ENCODE data around the gene TMSB10. TPM values are rescaled to one million over a fixed set of nuclear protein-coding genes. Genes with fewer than 3 reads are reported as not detected.

TMSB10 gene
- total and polyA plus RNA-seq, 10 donors: 1,416 to 3,827 (median 2,602) TPM

GRCh38 chr2:84939426-84940087, 34.1 kb downstream of the TMSB10 start:
- Histone ChIP-seq H3K9me3 (no peaks in the 10 kb centered on the region), H3K27me3 (replicated peaks in 1 of 7) (no peaks in the 10 kb centered on the region), H3K27ac (peak overlapping the region; percentile 55 to 89 (median 84)), H3K4me1 (peaks cover 6 to 60% (median 34%) of the 10 kb centered on the region in 6 donors), H3K4me3 (peak overlapping the region in 3 of 8 donors; percentile 7 to 53 (median 9)), H3K36me3 (no peaks in the 10 kb centered on the region)
- intact Hi-C loops (cut with DNase I; ENCODE audit: low total_unique reads): no loop called here
- TF ChIP-seq POLR2AphosphoS5 (IDR thresholded peaks at IDR 0.05) (peak in 2 of 3 donors; percentile 59 to 69), CTCF (IDR thresholded peaks at IDR 0.05 in 8 of 11, conservative IDR thresholded peaks at IDR 0.05 in 3 of 11) (no peak)
- peak; percentile 85 for DNase-seq
- 15 to 44% (median 29%) methylated on average over 9 of the region's 9 CpGs for WGBS, 5 donors

- H3K27ac ChIP-seq: peak overlapping the region; percentile 55 to 89 (median 84)
- no peaks in the 10 kb centered on the region for H3K9me3 ChIP-seq
- H3K36me3 ChIP-seq: no peaks in the 10 kb centered on the region
- WGBS, 5 donors: 59 to 67% (median 61%) methylated on average over 3 of the region's 3 CpGs
- H3K4me1 ChIP-seq: peaks cover 6 to 65% (median 35%) of the 10 kb centered on the region in 6 donors
- TF ChIP-seq POLR2A (IDR thresholded peaks at IDR 0.05) (no peak), CTCF (IDR thresholded peaks at IDR 0.05 in 8 of 11, conservative IDR thresholded peaks at IDR 0.05 in 3 of 11) (no peak), POLR2AphosphoS5 (IDR thresholded peaks at IDR 0.05) (no peak)
- intact Hi-C loops (cut with DNase I; ENCODE audit: low total_unique reads): no loop called here
- peak overlapping the region in 3 of 8 donors; percentile 7 to 53 (median 9) for H3K4me3 ChIP-seq
- H3K27me3 ChIP-seq (replicated peaks in 1 of 7): no peaks in the 10 kb centered on the region
- peak; percentile 27 for DNase-seq
Measured at GRCh38 chr2:84940088-84940470, 34.6 kb downstream of the TMSB10 start.

GRCh38 chr2:84940831-84941412, 35.5 kb downstream of the TMSB10 start:
- Histone ChIP-seq H3K36me3 (no peaks in the 10 kb centered on the region), H3K9me3 (no peaks in the 10 kb centered on the region), H3K27ac (peak overlapping the region in 4 of 8 donors; percentile 34 to 85 (median 64)), H3K4me3 (no peak overlapping the region), H3K27me3 (replicated peaks in 1 of 7) (no peaks in the 10 kb centered on the region), H3K4me1 (peaks cover 6 to 74% (median 42%) of the 10 kb centered on the region in 6 donors)
- intact Hi-C loops (cut with DNase I; ENCODE audit: low total_unique reads): no loop called here
- DNase-seq: peak; percentile 30
- no peak for TF ChIP-seq POLR2A (IDR thresholded peaks at IDR 0.05)
- TF ChIP-seq POLR2AphosphoS5 (IDR thresholded peaks at IDR 0.05): no peak
- WGBS, 5 donors: 59 to 88% (median 82%) methylated on average over 3 of the region's 3 CpGs

GRCh38 chr2:84942166-84942565, 36.7 kb downstream of the TMSB10 start:
- intact Hi-C loops (cut with DNase I; ENCODE audit: low total_unique reads): no loop called here
- 92 to 98% (median 94%) methylated on average over 2 of the region's 2 CpGs for WGBS, 5 donors
- TF ChIP-seq POLR2A (IDR thresholded peaks at IDR 0.05): no peak
- no peak for TF ChIP-seq POLR2AphosphoS5 (IDR thresholded peaks at IDR 0.05)
- TF ChIP-seq CTCF (IDR thresholded peaks at IDR 0.05 in 8 of 11, conservative IDR thresholded peaks at IDR 0.05 in 3 of 11): no peak
- Histone ChIP-seq H3K4me1 (peaks cover 6 to 86% (median 51%) of the 10 kb centered on the region in 6 donors), H3K4me3 (no peak overlapping the region), H3K27me3 (replicated peaks in 1 of 7) (no peaks in the 10 kb centered on the region), H3K9me3 (no peaks in the 10 kb centered on the region), H3K27ac (peak overlapping the region in 3 of 8 donors; percentile 43 to 55 (median 48)), H3K36me3 (no peaks in the 10 kb centered on the region)
- DNase-seq: peak; percentile 44
